K562 (cell line): Measurements from ENCODE around the gene KCNH3. TPM values are rescaled to one million over a fixed set of nuclear protein-coding genes. Genes with fewer than 3 reads are reported as not detected.
A peak's percentile ranks its signal among the peaks of the same experiment; 100 is the strongest.

Experiments used
- ATAC-seq: fragments of 200-7000 bp; cut with Tn5 transposase; 3 replicates; pipeline ENCODE4 v1.9.1; 2020; ENCODE audit warnings: moderate library complexity
- BruUV-seq: library from RNA; stranded (reverse); fragments of 400-500 nt; replicated peaks from 2 replicates; lab custom pipeline; 2021; lab: Mats Ljungman, UMichigan
- CTCF ChIA-PET: fragments of 300-600 bp; formaldehyde crosslinking; extraction: SDS; loops from one replicate; lab custom pipeline; 2021; ENCODE audit warnings: low intra/inter-chr PET ratio; lab: Yijun Ruan, JAX
- POLR2A ChIA-PET: fragments of 300-600, 350-650 bp; sonication (Branson Sonifier 250); formaldehyde crosslinking; extraction: SDS; loops from one replicate; lab custom pipeline; 2021; ENCODE audit warnings: antibody characterized with exemption, inconsistent platforms; lab: Yijun Ruan, JAX
- DNase-seq, 4 experiments: peaks; one replicate each; pipeline versions ENCODE4 v3.0.0 to v3.0.0-alpha.2; 2011 to 2018; ENCODE audit warnings: low spot score in 3 of 4, mixed read lengths in 3 of 4; ENCODE audit errors: extremely low read depth in 1 of 4
- FAIRE-seq: peaks from 2 replicates; lab custom pipeline; 2011; peaks lifted over from hg19 to GRCh38; lab: Jason Lieb, UNC
- H2AFZ ChIP-seq: 2 replicates; pipeline ENCODE4 v1.6.0; 2011; ENCODE audit warnings: low read depth, low read length, control low read depth, inconsistent platforms
- H3K27ac ChIP-seq: fragments of 200-600 bp; 3 replicates; pipeline ENCODE4 v1.8.0; 2011; ENCODE audit warnings: low read depth, mild to moderate bottlenecking, control low read depth, inconsistent platforms, low read length, moderate library complexity, mixed read lengths; ENCODE audit errors: extremely low read depth
- H3K27me3 ChIP-seq, 2 experiments: fragments of 300-600 bp in 1 of 2; 2 replicates in 1 of 2; 3 replicates in 1 of 2; pipeline versions ENCODE4 v1.6.0 to v1.8.0; 2011; ENCODE audit warnings: inconsistent platforms in 2 of 2, low read length in 2 of 2, mild to moderate bottlenecking in 1 of 2, mixed read lengths in 1 of 2, moderate library complexity in 1 of 2; ENCODE audit not compliant: control insufficient read depth in 2 of 2, insufficient read depth in 2 of 2
- H3K36me3 ChIP-seq: fragments of 300-600 bp; 3 replicates; pipeline ENCODE4 v1.8.0; 2011; ENCODE audit warnings: mild to moderate bottlenecking, low read length, inconsistent platforms; ENCODE audit not compliant: control insufficient read depth, insufficient read depth
- H3K4me1 ChIP-seq, 2 experiments: fragments of 200-600 bp in 1 of 2; replicated peaks in 1 of 2; 2 replicates in 1 of 2; 3 replicates in 1 of 2; pipeline versions ENCODE4 v1.5.1 to v1.8.0; 2011; ENCODE audit warnings: inconsistent platforms in 2 of 2, low read length in 2 of 2, mild to moderate bottlenecking in 1 of 2, mixed read lengths in 1 of 2, moderate library complexity in 1 of 2; ENCODE audit not compliant: control insufficient read depth in 2 of 2, insufficient read depth in 2 of 2
- H3K4me2 ChIP-seq: 2 replicates; pipeline ENCODE4 v1.6.1; 2011; ENCODE audit warnings: low read length, control low read depth, inconsistent platforms, mixed read lengths; ENCODE audit not compliant: insufficient read depth
- H3K4me3 ChIP-seq: fragments of 200-600 bp; sonication (generic), shearing (Covaris generic); 2 replicates; pipeline ENCODE4 v1.5.1; 2016; ENCODE audit warnings: control low read depth, inconsistent platforms
- H3K79me2 ChIP-seq: fragments of 200-600 bp; 3 replicates; pipeline ENCODE4 v1.8.0; 2011; ENCODE audit warnings: low read length, inconsistent platforms; ENCODE audit not compliant: control insufficient read depth, insufficient read depth
- H3K9ac ChIP-seq, 2 experiments: 2 replicates each; pipeline versions ENCODE4 v1.6.0 to v1.6.1; 2011; ENCODE audit warnings: low read depth in 2 of 2, low read length in 2 of 2, control low read depth in 1 of 2, inconsistent platforms in 1 of 2, mild to moderate bottlenecking in 1 of 2, mixed read lengths in 1 of 2; ENCODE audit not compliant: insufficient read depth in 1 of 2
- H3K9me1 ChIP-seq: one replicate; pipeline ENCODE4 v1.6.0; 2011; ENCODE audit warnings: inconsistent platforms, mild to moderate bottlenecking, low read length, moderate library complexity; ENCODE audit not compliant: control insufficient read depth, insufficient read depth
- H3K9me3 ChIP-seq: replicated peaks from 2 replicates; pipeline ENCODE4 v1.5.1; 2011; ENCODE audit warnings: low read depth, low read length, inconsistent platforms; ENCODE audit not compliant: control insufficient read depth, insufficient read depth
- H4K20me1 ChIP-seq: replicated peaks from 2 replicates; pipeline ENCODE4 v1.6.1; 2011; ENCODE audit warnings: low read length, inconsistent platforms, mixed read lengths; ENCODE audit not compliant: control insufficient read depth, insufficient read depth
- THAP7 ChIP-seq: fragments of 250-450 bp; sonication (Bioruptor Pico); IDR thresholded peaks from 2 replicates; pipeline ENCODE4 v1.5.0; 2021
- ZNF699 ChIP-seq: fragments of 250-450 bp; sonication (Bioruptor Pico); IDR thresholded peaks from 2 replicates; pipeline ENCODE4 v1.8.0; 2021; ENCODE audit warnings: mild to moderate bottlenecking, moderate library complexity; ENCODE audit not compliant: insufficient replicate concordance
- WGBS: fragments of 100-300 bp; shearing (Covaris generic); methylation state at CpG from one replicate; pipeline ENCODE4 v1.1.6; 2016; ENCODE audit warnings: low coverage, mixed read lengths; ENCODE audit not compliant: insufficient coverage; ENCODE audit errors: missing lambda C conversion rate; 5-methylcytosine and 5-hydroxymethylcytosine counted together
- in situ Hi-C: fragments of 300-500 bp; cut with MboI; formaldehyde crosslinking; loops from 4 replicates; pipeline ENCODE4 v1.15.0; 2018; ENCODE audit warnings: inconsistent platforms, mixed read lengths
- intact Hi-C: fragments of 100-400 bp; cut with micrococcal nuclease; formaldehyde crosslinking; loops from 2 replicates; pipeline ENCODE4 v1.14.2; 2022
- polyA plus RNA-seq, 8 experiments: library from polyadenylated mRNA; depleted of rRNA in 4 of 8; stranded (reverse) in 5 of 8; unstranded in 3 of 8; fragments of >200 nt; fragmentation: Nextera tagmentation in 2 of 8; fragmentation: Illumina TruSeq in 1 of 8; extraction: Ambion mirVana in 2 of 8; extraction: Trizol in 1 of 8; gene quantifications; 2 replicates each; pipeline versions ENCODE4 v1.2.1 to v1.2.3, GENCODE V29; 2011 to 2014; ENCODE audit warnings: inconsistent platforms in 1 of 8, missing spikeins in 1 of 8
- total RNA-seq, 7 experiments: library from RNA; depleted of rRNA in 6 of 7; stranded (reverse); fragments of >200 nt in 6 of 7; fragmentation: Illumina TruSeq in 2 of 7; extraction: Trizol in 2 of 7; gene quantifications; 2 replicates each; pipeline versions ENCODE4 v1.2.1 to v1.2.3, GENCODE V29; 2011 to 2021; ENCODE audit warnings: low replicate concordance in 1 of 7

Gene KCNH3
- total and polyA plus RNA-seq, 9 of the 15 experiments (the other 6 are each of a cell fraction or from before 2014, with no cell fraction given): 0.01 to 0.09 TPM; not detected in 7

GRCh38 chr12:49556391-49557186 lies 17.8 kb downstream of the KCNH3 start:
- no peaks in the 10 kb centered on the region for H3K79me2 ChIP-seq
- ATAC-seq: no peak
- H2AFZ ChIP-seq: no peak overlapping the region
- H3K4me1 ChIP-seq: peaks cover 0 to 20% of the 10 kb centered on the region in 2 experiments; a peak in 2 of 5 replicates
- no peak for DNase-seq
- H3K9ac ChIP-seq: peak overlapping the region in 1 of 2 experiments; percentile 51; a peak in 1 of 4 replicates
- H3K9me3 ChIP-seq: no peaks in the 10 kb centered on the region
- intact Hi-C loops (no loop called here), in situ Hi-C loops (no loop called here)
- no TSS peak for BruUV-seq
- no peak for FAIRE-seq
- H4K20me1 ChIP-seq: 0 out of 2 replicates have a peak, but pooled peaks cover 3% of the 10 kb centered on the region
- no peak for TF ChIP-seq ZNF699 (CRISPR knock-in tag)
- TF ChIP-seq THAP7 (CRISPR knock-in tag): no peak
- 78% methylated on average over 12 of the region's 12 CpGs for WGBS
- ChIA-PET POLR2A (interaction anchor here (0.6 to 1.4 kb wide), 6 partner anchors 9 to 20 kb away, joined by 3 to 4 read pairs (median 3); no protein-coding TSS in a partner anchor), CTCF (no interaction called here)
- peaks cover 0 to 16% of the 10 kb centered on the region in 2 experiments; a peak in 3 of 5 replicates for H3K27me3 ChIP-seq
- H3K36me3 ChIP-seq: peaks cover 47% of the 10 kb centered on the region; the same call in 2 of the 3 replicates
- H3K4me2 ChIP-seq: no peak overlapping the region
- no peak overlapping the region for H3K4me3 ChIP-seq
- no peak overlapping the region for H3K27ac ChIP-seq
- H3K9me1 ChIP-seq: no peaks in the 10 kb centered on the region
